DND-41 (cell line): Measurements from ENCODE around the gene KANSL3.

Experiments used
- ATAC-seq: fragments of 200-7000 bp; cut with Tn5 transposase; 3 replicates; pipeline ENCODE4 v1.9.1; 2021; ENCODE audit warnings: low read depth; ENCODE audit not compliant: insufficient read depth
- DNase-seq: peaks from one replicate; pipeline ENCODE4 v3.0.0-alpha.2; 2020
- H2AFZ ChIP-seq: 2 replicates; pipeline ENCODE4 v1.6.0; 2012; ENCODE audit warnings: low read depth, low read length
- H3K27ac ChIP-seq: 2 replicates; pipeline ENCODE4 v1.5.1; 2012; ENCODE audit warnings: low read length, inconsistent platforms
- H3K27me3 ChIP-seq: fragments of 200-600 bp; sonication (generic); 2 replicates; pipeline ENCODE4 v1.6.0; 2012; ENCODE audit warnings: low read length, mild to moderate bottlenecking, inconsistent platforms; ENCODE audit not compliant: insufficient read depth, poor library complexity
- H3K36me3 ChIP-seq: 2 replicates; pipeline ENCODE4 v1.5.1; 2012; ENCODE audit warnings: low read length, inconsistent platforms; ENCODE audit not compliant: insufficient read depth
- H3K4me1 ChIP-seq: 2 replicates; pipeline ENCODE4 v1.5.1; 2012; ENCODE audit warnings: mild to moderate bottlenecking, low read length; ENCODE audit not compliant: insufficient read depth
- H3K4me2 ChIP-seq: 2 replicates; pipeline ENCODE4 v1.6.0; 2012; ENCODE audit warnings: mild to moderate bottlenecking, moderate library complexity, low read length, inconsistent platforms; ENCODE audit not compliant: insufficient read depth
- H3K4me3 ChIP-seq, 2 experiments: fragments of 200-600 bp in 1 of 2; shearing (Covaris generic) in 1 of 2; 2 replicates each; pipeline ENCODE4 v1.5.1; 2012 to 2016; ENCODE audit warnings: inconsistent platforms in 2 of 2, low read length in 2 of 2, mild to moderate bottlenecking in 2 of 2, low read depth in 1 of 2, moderate library complexity in 1 of 2
- H3K79me2 ChIP-seq: 2 replicates; pipeline ENCODE4 v1.6.0; 2012; ENCODE audit warnings: low read length, inconsistent platforms; ENCODE audit not compliant: insufficient read depth
- H3K9ac ChIP-seq: 2 replicates; pipeline ENCODE4 v1.6.0; 2012; ENCODE audit warnings: low read depth, mild to moderate bottlenecking, inconsistent platforms, low read length, moderate library complexity
- H3K9me3 ChIP-seq: 2 replicates; pipeline ENCODE4 v1.5.1; 2012; ENCODE audit warnings: low read length, moderate library complexity, mild to moderate bottlenecking, inconsistent platforms; ENCODE audit not compliant: insufficient read depth, severe bottlenecking
- H4K20me1 ChIP-seq: 2 replicates; pipeline ENCODE4 v1.6.0; 2012; ENCODE audit warnings: low read length; ENCODE audit not compliant: insufficient read depth
- EZH2 ChIP-seq: IDR thresholded peaks from 3 replicates; pipeline ENCODE4 v1.6.1; 2012; ENCODE audit warnings: borderline replicate concordance, low read depth, mild to moderate bottlenecking, moderate library complexity, low read length, inconsistent platforms; ENCODE audit not compliant: severe bottlenecking
- TF ChIP-seq, protein P1 (sequence below): IDR thresholded peaks from 2 replicates; pipeline ENCODE4 v1.5.1; 2012; ENCODE audit warnings: borderline replicate concordance, low read length, moderate library complexity, mild to moderate bottlenecking; ENCODE audit not compliant: poor library complexity, severe bottlenecking; ENCODE audit errors: extremely low read depth

Gene KANSL3

GRCh38 chr2:96584017-96584416 lies 54.1 kb downstream of the KANSL3 start:
- no peak for DNase-seq

DNA sequence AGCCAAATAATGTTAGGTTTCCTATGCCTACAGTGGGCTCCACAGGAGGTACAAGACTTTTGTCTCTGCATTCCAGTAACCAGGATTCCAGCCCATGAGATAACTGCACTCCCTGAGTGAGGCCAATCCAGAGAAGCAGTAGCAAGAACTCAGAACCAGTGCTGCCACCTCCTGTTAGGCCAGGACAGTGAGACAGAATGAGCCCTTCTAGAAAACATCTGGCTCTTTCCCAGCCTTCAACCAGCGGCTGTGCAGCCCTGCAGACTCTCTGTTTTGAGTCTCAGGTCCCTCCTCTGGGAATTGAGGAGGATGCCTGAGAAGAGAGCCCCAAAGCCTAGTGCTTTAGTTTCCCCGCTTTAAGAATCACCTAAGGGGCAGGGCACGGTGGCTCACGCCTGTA lies 57.3 kb downstream of the KANSL3 start:
- Histone ChIP-seq H3K27ac (no peak overlapping the region), H2AFZ (no peak overlapping the region), H3K9me3 (no peaks in the 10 kb centered on the region), H4K20me1 (no peaks in the 10 kb centered on the region), H3K4me1 (no peaks in the 10 kb centered on the region), H3K4me2 (no peak overlapping the region), H3K27me3 (no peaks in the 10 kb centered on the region), H3K36me3 (peaks cover 5% of the 10 kb centered on the region; the same call in 1 of the 2 replicates), H3K9ac (no peak overlapping the region), H3K79me2 (no peaks in the 10 kb centered on the region), H3K4me3 (no peak overlapping the region)
- no peak for TF ChIP-seq EZH2
- TF ChIP-seq, protein P1, sequence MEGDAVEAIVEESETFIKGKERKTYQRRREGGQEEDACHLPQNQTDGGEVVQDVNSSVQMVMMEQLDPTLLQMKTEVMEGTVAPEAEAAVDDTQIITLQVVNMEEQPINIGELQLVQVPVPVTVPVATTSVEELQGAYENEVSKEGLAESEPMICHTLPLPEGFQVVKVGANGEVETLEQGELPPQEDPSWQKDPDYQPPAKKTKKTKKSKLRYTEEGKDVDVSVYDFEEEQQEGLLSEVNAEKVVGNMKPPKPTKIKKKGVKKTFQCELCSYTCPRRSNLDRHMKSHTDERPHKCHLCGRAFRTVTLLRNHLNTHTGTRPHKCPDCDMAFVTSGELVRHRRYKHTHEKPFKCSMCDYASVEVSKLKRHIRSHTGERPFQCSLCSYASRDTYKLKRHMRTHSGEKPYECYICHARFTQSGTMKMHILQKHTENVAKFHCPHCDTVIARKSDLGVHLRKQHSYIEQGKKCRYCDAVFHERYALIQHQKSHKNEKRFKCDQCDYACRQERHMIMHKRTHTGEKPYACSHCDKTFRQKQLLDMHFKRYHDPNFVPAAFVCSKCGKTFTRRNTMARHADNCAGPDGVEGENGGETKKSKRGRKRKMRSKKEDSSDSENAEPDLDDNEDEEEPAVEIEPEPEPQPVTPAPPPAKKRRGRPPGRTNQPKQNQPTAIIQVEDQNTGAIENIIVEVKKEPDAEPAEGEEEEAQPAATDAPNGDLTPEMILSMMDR = no peak
- ATAC-seq (no peak), DNase-seq (no peak)

More at GRCh38 chr2:96584017-96584416, 54.1 kb downstream of the KANSL3 start:
- no peak overlapping the region for H3K27ac ChIP-seq
- no peak overlapping the region for H3K4me2 ChIP-seq
- H4K20me1 ChIP-seq = no peaks in the 10 kb centered on the region
- ATAC-seq = no peak
- peaks cover 14% of the 10 kb centered on the region; the same call in 1 of the 2 replicates for H3K36me3 ChIP-seq
- H3K4me1 ChIP-seq = no peaks in the 10 kb centered on the region
- TF ChIP-seq EZH2 = no peak
- TF ChIP-seq, protein P1 = no peak
- H3K79me2 ChIP-seq = no peaks in the 10 kb centered on the region
- H2AFZ ChIP-seq = no peak overlapping the region
- no peaks in the 10 kb centered on the region for H3K9me3 ChIP-seq
- H3K27me3 ChIP-seq = no peaks in the 10 kb centered on the region
- H3K4me3 ChIP-seq = no peak overlapping the region
- H3K9ac ChIP-seq = no peak overlapping the region

GRCh38 chr2:96579422-96579821 lies 58.7 kb downstream of the KANSL3 start:
- Histone ChIP-seq H3K36me3 (peaks cover under 1% of the 10 kb centered on the region; the same call in 1 of the 2 replicates), H2AFZ (no peak overlapping the region), H3K27me3 (no peaks in the 10 kb centered on the region), H3K9ac (no peak overlapping the region), H3K4me2 (no peak overlapping the region), H4K20me1 (no peaks in the 10 kb centered on the region), H3K79me2 (no peaks in the 10 kb centered on the region), H3K9me3 (no peaks in the 10 kb centered on the region), H3K4me1 (no peaks in the 10 kb centered on the region), H3K4me3 (no peak overlapping the region), H3K27ac (no peak overlapping the region)
- DNase-seq (no peak), ATAC-seq (no peak; the same call in 2 of the 3 replicates)
- no peak for TF ChIP-seq EZH2
- TF ChIP-seq, protein P1 = no peak

DNA sequence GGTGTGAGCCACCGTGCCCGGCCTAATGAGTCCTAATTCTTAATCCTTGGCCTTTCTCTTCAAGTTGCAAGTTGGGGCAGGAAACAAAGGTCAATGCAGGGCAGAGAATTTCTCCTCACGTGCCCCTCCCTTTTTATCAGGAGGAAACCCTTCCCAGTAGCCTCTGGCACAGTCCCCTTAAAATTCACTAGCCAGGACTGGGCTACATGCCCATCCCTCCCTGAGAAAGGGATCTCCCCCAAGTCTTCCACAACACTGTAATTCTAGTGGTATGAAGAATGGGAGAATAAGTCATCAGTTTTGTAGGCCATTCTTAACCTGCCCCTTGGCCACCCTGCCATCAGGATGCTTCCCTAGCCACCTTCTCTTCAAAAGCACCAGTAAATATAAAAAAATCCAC lies 59.4 kb downstream of the KANSL3 start:
- H3K9me3 ChIP-seq = no peaks in the 10 kb centered on the region
- no peaks in the 10 kb centered on the region for H3K36me3 ChIP-seq
- TF ChIP-seq, protein P1 = no peak
- no peak for TF ChIP-seq EZH2
- H3K4me1 ChIP-seq = no peaks in the 10 kb centered on the region
- H2AFZ ChIP-seq = no peak overlapping the region
- H4K20me1 ChIP-seq = no peaks in the 10 kb centered on the region
- H3K4me3 ChIP-seq = no peak overlapping the region
- ATAC-seq (no peak), DNase-seq (no peak)
- H3K4me2 ChIP-seq = no peak overlapping the region
- no peak overlapping the region for H3K27ac ChIP-seq
- H3K9ac ChIP-seq = no peak overlapping the region
- H3K79me2 ChIP-seq = no peaks in the 10 kb centered on the region
- H3K27me3 ChIP-seq = no peaks in the 10 kb centered on the region
